Neutrophil (primary cell): ENCODE measurements around the gene PPM1N.

ENCODE experiments used
- H3K27ac ChIP-seq: fragments of 200-600 bp; sonication (generic); 2 replicates; pipeline ENCODE4 v1.5.1; 2016; ENCODE audit warnings: mild to moderate bottlenecking, moderate library complexity
- H3K27me3 ChIP-seq: fragments of 200-600 bp; sonication (generic); 2 replicates; pipeline ENCODE4 v1.6.0; 2016; ENCODE audit warnings: mild to moderate bottlenecking
- H3K36me3 ChIP-seq: fragments of 200-600 bp; sonication (generic); 2 replicates; pipeline ENCODE4 v1.5.1; 2017
- H3K4me1 ChIP-seq, 2 experiments: fragments of 200-600 bp in 1 of 2; sonication (generic) in 1 of 2; 1 replicate in 1 of 2; 2 replicates in 1 of 2; pipeline versions ENCODE4 v1.5.1 to v1.6.1; 2013 to 2016; ENCODE audit warnings: low read depth in 1 of 2, low read length in 1 of 2, mild to moderate bottlenecking in 1 of 2, moderate library complexity in 1 of 2; ENCODE audit not compliant: control insufficient read depth in 1 of 2, insufficient read depth in 1 of 2
- H3K4me3 ChIP-seq, 2 experiments: fragments of 200-600 bp in 1 of 2; sonication (generic) in 1 of 2; 1 replicate in 1 of 2; 2 replicates in 1 of 2; pipeline ENCODE4 v1.5.1; 2013 to 2016; ENCODE audit warnings: low read depth in 1 of 2, low read length in 1 of 2, mild to moderate bottlenecking in 1 of 2, moderate library complexity in 1 of 2
- H3K9me3 ChIP-seq: fragments of 200-600 bp; sonication (generic); 2 replicates; pipeline ENCODE4 v1.5.1; 2016
- TF ChIP-seq, protein P1 (sequence below): fragments of 200-600 bp; sonication (generic); IDR thresholded peaks from 2 replicates; pipeline ENCODE4 v1.5.1; 2016; ENCODE audit warnings: antibody characterized with exemption

The PPM1N gene

DNA sequence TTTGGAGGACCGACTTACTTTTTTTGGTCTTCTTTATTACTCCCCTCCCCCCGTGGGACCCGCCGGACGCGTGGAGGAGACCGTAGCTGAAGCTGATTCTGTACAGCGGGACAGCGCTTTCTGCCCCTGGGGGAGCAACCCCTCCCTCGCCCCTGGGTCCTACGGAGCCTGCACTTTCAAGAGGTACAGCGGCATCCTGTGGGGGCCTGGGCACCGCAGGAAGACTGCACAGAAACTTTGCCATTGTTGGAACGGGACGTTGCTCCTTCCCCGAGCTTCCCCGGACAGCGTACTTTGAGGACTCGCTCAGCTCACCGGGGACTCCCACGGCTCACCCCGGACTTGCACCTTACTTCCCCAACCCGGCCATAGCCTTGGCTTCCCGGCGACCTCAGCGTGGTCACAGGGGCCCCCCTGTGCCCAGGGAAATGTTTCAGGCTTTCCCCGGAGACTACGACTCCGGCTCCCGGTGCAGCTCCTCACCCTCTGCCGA lies 30.0 kb upstream of the PPM1N start:
- peaks cover 37 to 43% of the 10 kb centered on the region in 2 experiments for H3K4me1 ChIP-seq
- peak overlapping the region; percentile 66 to 73 for H3K4me3 ChIP-seq
- no peaks in the 10 kb centered on the region for H3K36me3 ChIP-seq
- H3K27ac ChIP-seq = peak overlapping the region; percentile 91
- TF ChIP-seq, protein P1, sequence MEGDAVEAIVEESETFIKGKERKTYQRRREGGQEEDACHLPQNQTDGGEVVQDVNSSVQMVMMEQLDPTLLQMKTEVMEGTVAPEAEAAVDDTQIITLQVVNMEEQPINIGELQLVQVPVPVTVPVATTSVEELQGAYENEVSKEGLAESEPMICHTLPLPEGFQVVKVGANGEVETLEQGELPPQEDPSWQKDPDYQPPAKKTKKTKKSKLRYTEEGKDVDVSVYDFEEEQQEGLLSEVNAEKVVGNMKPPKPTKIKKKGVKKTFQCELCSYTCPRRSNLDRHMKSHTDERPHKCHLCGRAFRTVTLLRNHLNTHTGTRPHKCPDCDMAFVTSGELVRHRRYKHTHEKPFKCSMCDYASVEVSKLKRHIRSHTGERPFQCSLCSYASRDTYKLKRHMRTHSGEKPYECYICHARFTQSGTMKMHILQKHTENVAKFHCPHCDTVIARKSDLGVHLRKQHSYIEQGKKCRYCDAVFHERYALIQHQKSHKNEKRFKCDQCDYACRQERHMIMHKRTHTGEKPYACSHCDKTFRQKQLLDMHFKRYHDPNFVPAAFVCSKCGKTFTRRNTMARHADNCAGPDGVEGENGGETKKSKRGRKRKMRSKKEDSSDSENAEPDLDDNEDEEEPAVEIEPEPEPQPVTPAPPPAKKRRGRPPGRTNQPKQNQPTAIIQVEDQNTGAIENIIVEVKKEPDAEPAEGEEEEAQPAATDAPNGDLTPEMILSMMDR = no peak
- H3K27me3 ChIP-seq = peaks cover 67% of the 10 kb centered on the region
- no peaks in the 10 kb centered on the region for H3K9me3 ChIP-seq

DNA sequence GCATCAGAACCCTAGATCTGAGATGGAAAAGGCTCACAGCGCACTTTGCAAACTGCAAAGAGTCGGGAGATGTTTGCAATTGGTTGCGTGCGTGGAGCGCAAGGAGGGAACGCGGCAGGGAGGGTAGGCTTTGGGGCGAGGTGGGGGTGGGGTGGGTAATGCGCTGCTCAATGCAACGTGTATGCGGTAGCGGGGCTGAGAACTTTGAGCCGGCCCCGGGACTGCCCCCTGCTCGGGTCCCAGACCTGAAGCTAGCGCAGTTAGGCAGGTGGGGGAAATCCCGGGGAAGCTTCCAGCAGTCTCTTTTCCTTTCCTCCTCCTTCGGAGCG lies 29.5 kb upstream of the PPM1N start:
- peak overlapping the region; percentile 91 for H3K27ac ChIP-seq
- H3K9me3 ChIP-seq = no peaks in the 10 kb centered on the region
- peaks cover 37 to 44% of the 10 kb centered on the region in 2 experiments for H3K4me1 ChIP-seq
- H3K27me3 ChIP-seq = peaks cover 73% of the 10 kb centered on the region
- TF ChIP-seq, protein P1 = no peak
- H3K36me3 ChIP-seq = no peaks in the 10 kb centered on the region
- peak overlapping the region; percentile 66 to 73 for H3K4me3 ChIP-seq

- Histone ChIP-seq H3K4me1 (peaks cover 37 to 44% of the 10 kb centered on the region in 2 experiments), H3K36me3 (no peaks in the 10 kb centered on the region), H3K4me3 (peak overlapping the region; percentile 66 to 73), H3K9me3 (no peaks in the 10 kb centered on the region), H3K27me3 (peaks cover 77% of the 10 kb centered on the region), H3K27ac (peak overlapping the region; percentile 91)
- TF ChIP-seq, protein P1 = peak; percentile 33
Observed at GRCh38 chr19:45469132-45469944, 28.9 kb upstream of the PPM1N start.

- H3K4me3 ChIP-seq = peak overlapping the region; percentile 66 to 73
- H3K4me1 ChIP-seq = peaks cover 37 to 44% of the 10 kb centered on the region in 2 experiments
- H3K27ac ChIP-seq = peak overlapping the region; percentile 91
- H3K36me3 ChIP-seq = no peaks in the 10 kb centered on the region
- peaks cover 77% of the 10 kb centered on the region for H3K27me3 ChIP-seq
- TF ChIP-seq, protein P1 = no peak
- H3K9me3 ChIP-seq = no peaks in the 10 kb centered on the region
Observed at GRCh38 chr19:45469945-45470761, 28.1 kb upstream of the PPM1N start.

DNA sequence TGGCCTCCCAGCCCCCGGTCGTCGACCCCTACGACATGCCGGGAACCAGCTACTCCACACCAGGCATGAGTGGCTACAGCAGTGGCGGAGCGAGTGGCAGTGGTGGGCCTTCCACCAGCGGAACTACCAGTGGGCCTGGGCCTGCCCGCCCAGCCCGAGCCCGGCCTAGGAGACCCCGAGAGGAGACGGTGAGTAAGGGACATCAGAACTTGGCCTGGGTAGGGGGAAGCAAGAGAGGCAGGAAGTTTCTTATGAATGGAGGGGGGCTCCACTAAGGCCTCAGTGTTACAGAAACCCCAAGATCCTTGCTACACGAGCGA lies 27.5 kb upstream of the PPM1N start:
- no peaks in the 10 kb centered on the region for H3K9me3 ChIP-seq
- peaks cover 77% of the 10 kb centered on the region for H3K27me3 ChIP-seq
- H3K36me3 ChIP-seq = no peaks in the 10 kb centered on the region
- peaks cover 37 to 44% of the 10 kb centered on the region in 2 experiments for H3K4me1 ChIP-seq
- no peak overlapping the region for H3K4me3 ChIP-seq
- TF ChIP-seq, protein P1 = no peak
- H3K27ac ChIP-seq = no peak overlapping the region
